VCaP (cell line): ENCODE data around the gene VPS25.
"Not testable (repeated sequence)": the region's sequence is repeated elsewhere in the genome, so short reads cannot be mapped to it uniquely, and the experiment has no call there.

Experiments used
- H3K27ac ChIP-seq: fragments of 450-650 bp; 2 replicates; pipeline ENCODE4 v1.5.1; 2017
- TF ChIP-seq, protein P1 (sequence below): fragments of 450-650 bp; conservative IDR thresholded peaks from 2 replicates; pipeline ENCODE4 v1.5.1; 2017; ENCODE audit warnings: mild to moderate bottlenecking, moderate library complexity

VPS25 gene

DNA sequence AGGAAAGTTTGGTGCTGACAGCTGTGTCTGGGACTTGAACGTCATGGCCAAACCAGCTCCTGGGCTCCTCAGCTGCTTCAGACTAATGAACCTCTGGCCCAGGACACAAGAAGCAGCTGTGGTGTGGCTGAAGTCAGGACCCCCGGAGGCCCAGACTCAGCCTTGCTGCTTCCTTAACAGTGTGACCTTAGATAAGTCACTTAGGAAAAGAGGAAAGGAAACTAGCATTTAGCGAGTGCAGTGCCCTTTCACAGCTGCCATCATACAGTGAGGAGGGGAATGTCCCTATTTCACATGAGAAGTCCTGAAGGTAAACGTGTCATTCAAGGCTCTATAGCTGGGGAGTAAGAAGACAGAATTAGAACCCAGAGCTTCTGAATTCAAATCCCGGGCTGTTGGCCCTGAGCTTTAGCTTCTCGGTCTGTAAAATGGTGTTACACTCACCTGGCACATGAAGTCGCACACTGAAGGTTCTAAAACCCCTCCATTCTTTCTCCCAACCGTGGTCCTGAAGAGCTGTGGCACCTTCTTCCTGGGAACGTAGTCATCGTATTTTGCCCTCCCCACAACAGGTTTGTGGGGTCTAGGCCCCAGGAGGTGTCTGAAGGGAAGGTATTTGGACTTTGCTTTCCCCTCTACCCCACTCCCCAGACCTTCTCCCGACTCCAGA is 13.1 kb upstream of the VPS25 start:
- no peak overlapping the region for H3K27ac ChIP-seq
- TF ChIP-seq, protein P1, sequence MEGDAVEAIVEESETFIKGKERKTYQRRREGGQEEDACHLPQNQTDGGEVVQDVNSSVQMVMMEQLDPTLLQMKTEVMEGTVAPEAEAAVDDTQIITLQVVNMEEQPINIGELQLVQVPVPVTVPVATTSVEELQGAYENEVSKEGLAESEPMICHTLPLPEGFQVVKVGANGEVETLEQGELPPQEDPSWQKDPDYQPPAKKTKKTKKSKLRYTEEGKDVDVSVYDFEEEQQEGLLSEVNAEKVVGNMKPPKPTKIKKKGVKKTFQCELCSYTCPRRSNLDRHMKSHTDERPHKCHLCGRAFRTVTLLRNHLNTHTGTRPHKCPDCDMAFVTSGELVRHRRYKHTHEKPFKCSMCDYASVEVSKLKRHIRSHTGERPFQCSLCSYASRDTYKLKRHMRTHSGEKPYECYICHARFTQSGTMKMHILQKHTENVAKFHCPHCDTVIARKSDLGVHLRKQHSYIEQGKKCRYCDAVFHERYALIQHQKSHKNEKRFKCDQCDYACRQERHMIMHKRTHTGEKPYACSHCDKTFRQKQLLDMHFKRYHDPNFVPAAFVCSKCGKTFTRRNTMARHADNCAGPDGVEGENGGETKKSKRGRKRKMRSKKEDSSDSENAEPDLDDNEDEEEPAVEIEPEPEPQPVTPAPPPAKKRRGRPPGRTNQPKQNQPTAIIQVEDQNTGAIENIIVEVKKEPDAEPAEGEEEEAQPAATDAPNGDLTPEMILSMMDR, result no peak

GRCh38 chr17:42760652-42761581 is 12.3 kb upstream of the VPS25 start, which contains the start of gene RAMP2:
Gene RAMP2, plus strand, starts transcription at chr17:42761227. Its CDS starts 35 bp downstream, at chr17:42761262.
- TF ChIP-seq, protein P1, result 0 out of 2 replicates have a peak, but pooled peaks have one; percentile 16
- peak within 1 kb of the TSS; percentile 61; the same call in 1 of the 2 replicates for H3K27ac ChIP-seq

GRCh38 chr17:42761638-42762037 is 11.6 kb upstream of the VPS25 start:
- TF ChIP-seq, protein P1, result no peak
- peak overlapping the region; percentile 61; the same call in 1 of the 2 replicates for H3K27ac ChIP-seq

- TF ChIP-seq, protein P1, result no peak
- no peak overlapping the region for H3K27ac ChIP-seq
These were observed 7.1 kb upstream of the VPS25 start for GRCh38 chr17:42766124-42766523.

- TF ChIP-seq, protein P1, result no peak
- H3K27ac ChIP-seq, result no peak overlapping the region
These were observed 5.7 kb upstream of the VPS25 start for GRCh38 chr17:42767512-42767911.

- H3K27ac ChIP-seq, result not testable (repeated sequence)
These were observed 5.2 kb upstream of the VPS25 start for GRCh38 chr17:42768006-42768405.

DNA sequence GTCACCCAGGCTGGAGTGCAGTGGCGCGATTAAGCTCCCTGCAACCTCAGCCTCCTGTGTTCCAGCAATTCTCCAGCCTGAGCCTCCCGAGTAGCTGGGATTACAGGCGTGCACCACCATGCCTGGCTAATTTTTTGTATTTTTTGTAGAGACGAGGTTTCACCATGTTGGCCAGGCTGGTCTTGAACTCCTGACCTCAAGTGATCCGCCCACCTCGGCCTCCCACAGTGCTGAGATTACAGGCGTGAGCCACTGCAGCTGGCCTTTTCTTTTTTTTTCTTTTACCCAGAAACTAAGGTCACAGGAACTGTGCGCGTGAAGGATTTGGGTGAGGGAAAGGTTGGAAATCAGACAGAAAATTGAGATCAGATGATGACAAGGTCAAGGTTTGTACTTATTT is 3.3 kb upstream of the VPS25 start:
- H3K27ac ChIP-seq, result not testable (repeated sequence)

DNA sequence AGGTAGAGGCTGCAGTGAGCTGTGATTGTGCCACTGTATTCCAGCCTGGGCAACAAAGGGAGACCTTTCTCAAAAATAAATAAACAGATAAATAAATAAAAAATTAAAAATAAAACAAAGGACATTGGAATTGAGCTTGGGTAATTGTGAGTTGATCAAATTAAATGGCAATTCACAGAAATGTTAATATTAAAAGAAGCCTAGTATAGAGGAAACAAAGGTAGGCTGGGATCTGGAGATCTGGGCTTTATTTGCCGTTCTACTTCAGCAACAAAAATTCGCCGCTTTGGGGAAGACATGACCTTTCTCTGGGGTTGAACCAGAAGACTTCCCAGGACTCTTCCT is 332 bp upstream of the VPS25 start:
- TF ChIP-seq, protein P1, result no peak
- peak overlapping the region; percentile 83 for H3K27ac ChIP-seq
